GM21526 (cell line): ENCODE data around the gene OTOA.
"Not testable (repeated sequence)": the region's sequence is repeated elsewhere in the genome, so short reads cannot be mapped to it uniquely, and the experiment has no call there.

Experiments
- ATAC-seq: cut with Tn5 transposase; IDR thresholded peaks from one replicate; pipeline ENCODE4 v1.9.1; 2021; ENCODE audit warnings: moderate library complexity; ENCODE audit not compliant: unreplicated experiment, low FRiP score

OTOA gene

GRCh38 chr16:21801538-21802374 is 138.0 kb downstream of the OTOA start:
- not testable (repeated sequence) for ATAC-seq

DNA sequence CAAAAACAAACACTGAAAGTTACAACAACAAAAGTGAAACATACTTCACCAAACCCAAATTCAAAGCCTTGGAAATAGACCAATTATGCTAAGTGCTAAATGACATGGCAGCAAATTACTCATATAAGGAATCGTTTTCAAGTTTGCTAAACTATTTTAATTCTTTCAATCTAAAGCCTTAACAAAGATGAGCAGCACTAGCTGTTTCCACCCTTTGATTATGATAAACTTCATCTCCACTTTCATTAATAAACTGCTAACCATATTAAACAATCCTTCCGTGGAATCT is 138.6 kb downstream of the OTOA start:
- not testable (repeated sequence) for ATAC-seq
